HepG2 (cell line): ENCODE data around the gene LENEP. TPM values are rescaled to one million over a fixed set of nuclear protein-coding genes. Genes with fewer than 3 reads are reported as not detected.
A peak's percentile ranks its signal among the peaks of the same experiment; 100 is the strongest.

Experiments
- BCLAF1 ChIP-seq: fragments of 450-650 bp; IDR thresholded peaks from 2 replicates; pipeline ENCODE4 v1.6.1; 2017; ENCODE audit warnings: mild to moderate bottlenecking
- BRCA1 ChIP-seq: sonication (generic); formaldehyde crosslinking; IDR thresholded peaks from 2 replicates; pipeline ENCODE4 v1.4.0; 2020; ENCODE audit warnings: missing genetic modification reagents
- EHMT2 ChIP-seq: fragments of 200-600 bp; sonication (generic); IDR thresholded peaks from 2 replicates; pipeline ENCODE4 v1.7.0; 2017; ENCODE audit warnings: antibody characterized with exemption, low read depth, low read length, borderline replicate concordance
- FOSL2 ChIP-seq: sonication (generic); formaldehyde crosslinking; IDR thresholded peaks from 2 replicates; pipeline ENCODE4 v1.4.0; 2020; ENCODE audit warnings: missing genetic modification reagents
- FOXP4 ChIP-seq: sonication (generic); formaldehyde crosslinking; IDR thresholded peaks from 2 replicates; pipeline ENCODE4 v1.4.0; 2020; ENCODE audit warnings: missing genetic modification reagents
- HIVEP1 ChIP-seq: sonication (generic); formaldehyde crosslinking; IDR thresholded peaks from 2 replicates; pipeline ENCODE4 v1.4.0; 2020; ENCODE audit warnings: mild to moderate bottlenecking, missing genetic modification reagents
- MAFG ChIP-seq: sonication (generic); formaldehyde crosslinking; IDR thresholded peaks from 2 replicates; pipeline ENCODE4 v1.5.1; 2020; ENCODE audit warnings: mild to moderate bottlenecking, missing genetic modification reagents
- ONECUT2 ChIP-seq: sonication (generic); formaldehyde crosslinking; IDR thresholded peaks from 2 replicates; pipeline ENCODE4 v1.4.0; 2020; ENCODE audit warnings: missing genetic modification reagents
- PAWR ChIP-seq: sonication (generic); formaldehyde crosslinking; IDR thresholded peaks from 2 replicates; pipeline ENCODE4 v1.4.0; 2020; ENCODE audit warnings: missing genetic modification reagents, mild to moderate bottlenecking, borderline replicate concordance
- RBAK ChIP-seq: sonication (generic); formaldehyde crosslinking; IDR thresholded peaks from 2 replicates; pipeline ENCODE4 v1.5.1; 2020; ENCODE audit warnings: mild to moderate bottlenecking, missing genetic modification reagents
- RXRB ChIP-seq: IDR thresholded peaks from 2 replicates; pipeline ENCODE4 v1.6.1; 2016; ENCODE audit warnings: borderline replicate concordance, missing genetic modification reagents, missing compliant biosample characterization
- SRF ChIP-seq: IDR thresholded peaks from 2 replicates; pipeline ENCODE4 v1.6.1; 2011; ENCODE audit warnings: mild to moderate bottlenecking, low read depth, low read length, moderate library complexity
- U2AF2 ChIP-seq: fragments of 200-400 bp; formaldehyde crosslinking; IDR thresholded peaks from 2 replicates; pipeline ENCODE4 v1.6.1; 2017; ENCODE audit warnings: low read depth, mild to moderate bottlenecking, low read length
- ZBTB20 ChIP-seq: sonication (generic); formaldehyde crosslinking; IDR thresholded peaks from 2 replicates; pipeline ENCODE4 v1.8.1; 2023; ENCODE audit warnings: missing genetic modification reagents, low read depth, mild to moderate bottlenecking, borderline replicate concordance
- ZFP91 ChIP-seq: sonication (generic); formaldehyde crosslinking; IDR thresholded peaks from 2 replicates; pipeline ENCODE4 v1.9.0; 2022; ENCODE audit warnings: missing genetic modification reagents, mild to moderate bottlenecking, borderline replicate concordance
- ZFY ChIP-seq: sonication (generic); formaldehyde crosslinking; IDR thresholded peaks from 2 replicates; pipeline ENCODE4 v1.4.0; 2020; ENCODE audit warnings: missing genetic modification reagents
- ZNF280D ChIP-seq: sonication (generic); formaldehyde crosslinking; IDR thresholded peaks from 2 replicates; pipeline ENCODE4 v1.5.1; 2020; ENCODE audit warnings: mild to moderate bottlenecking, missing genetic modification reagents
- ZNF350 ChIP-seq: sonication (generic); formaldehyde crosslinking; IDR thresholded peaks from 2 replicates; pipeline ENCODE4 v1.4.0; 2020; ENCODE audit warnings: mild to moderate bottlenecking, low read depth, missing genetic modification reagents, borderline replicate concordance
- ZNF550 ChIP-seq: sonication (generic); formaldehyde crosslinking; IDR thresholded peaks from 2 replicates; pipeline ENCODE4 v1.4.0; 2020; ENCODE audit warnings: mild to moderate bottlenecking, missing genetic modification reagents, borderline replicate concordance
- ZNF678 ChIP-seq: sonication (generic); formaldehyde crosslinking; IDR thresholded peaks from 2 replicates; pipeline ENCODE4 v1.4.0; 2020; ENCODE audit warnings: mild to moderate bottlenecking, missing genetic modification reagents
- polyA plus RNA-seq, 8 experiments: library from polyadenylated mRNA; depleted of rRNA in 3 of 8; stranded (reverse) in 7 of 8; unstranded in 1 of 8; fragments of >200 nt; fragmentation: Illumina TruSeq in 4 of 8; extraction: Trizol in 4 of 8; gene quantifications; 2 replicates each; pipeline versions ENCODE4 v1.2.1 to v1.2.3, GENCODE V29; 2011 to 2016; ENCODE audit warnings: low read depth in 4 of 8, missing spikeins in 1 of 8, mixed read lengths in 1 of 8; ENCODE audit not compliant: insufficient read depth in 1 of 8
- total RNA-seq, 5 experiments: library from RNA; depleted of rRNA; stranded (reverse); fragments of >200 nt; fragmentation: Illumina TruSeq; extraction: Trizol; gene quantifications; 2 replicates each; pipeline ENCODE4 v1.2.3, GENCODE V29; 2016; ENCODE audit warnings: low read depth in 1 of 5

Gene LENEP
- total and polyA plus RNA-seq, 2 of the 13 experiments (the other 11 are each of a cell fraction or from before 2014, with no cell fraction given), result 0.29 TPM; not detected in 1

GRCh38 chr1:154973344-154974101 lies 19.9 kb upstream of the LENEP start (continued):
- no peak for TF ChIP-seq ZNF550 (CRISPR knock-in tag)
- TF ChIP-seq ZNF350 (CRISPR knock-in tag), result no peak
- no peak for TF ChIP-seq ONECUT2 (CRISPR knock-in tag)
- TF ChIP-seq U2AF2, result no peak
- TF ChIP-seq ZFP91, result no peak
- peak; percentile 83 for TF ChIP-seq RXRB (CRISPR knock-in tag)
- no peak for TF ChIP-seq ZNF678 (CRISPR knock-in tag)
- no peak for TF ChIP-seq BRCA1
- peak; percentile 16; the same call in 1 of the 2 replicates for TF ChIP-seq SRF
- no peak for TF ChIP-seq EHMT2
- no peak for TF ChIP-seq MAFG (CRISPR knock-in tag)
- TF ChIP-seq HIVEP1 (CRISPR knock-in tag), result no peak
- TF ChIP-seq PAWR (CRISPR knock-in tag), result no peak
- peak; percentile 23; the same call in 1 of the 2 replicates for TF ChIP-seq FOSL2
- no peak for TF ChIP-seq ZBTB20
- TF ChIP-seq FOXP4 (CRISPR knock-in tag), result no peak; the same call in none of the 2 replicates
- no peak for TF ChIP-seq ZNF280D (CRISPR knock-in tag)
- TF ChIP-seq RBAK (CRISPR knock-in tag), result no peak
- no peak for TF ChIP-seq BCLAF1
- TF ChIP-seq ZFY (CRISPR knock-in tag), result peak; percentile 17; the same call in 1 of the 2 replicates
